Astrocyte of the hippocampus (primary cell): Measurements from ENCODE around the gene COLEC11.
"Not testable (repeated sequence)": the region's sequence is repeated elsewhere in the genome, so short reads cannot be mapped to it uniquely, and the experiment has no call there.

Experiments
- DNase-seq: peaks from one replicate; pipeline ENCODE4 v3.0.0; 2011; ENCODE audit warnings: low read depth, low spot score

COLEC11 gene

GRCh38 chr2:3604991-3605961 lies 10.4 kb downstream of the COLEC11 start:
- peak; percentile 54 for DNase-seq

- DNase-seq = no peak
Measured at GRCh38 chr2:3606028-3606369, 11.1 kb downstream of the COLEC11 start.

DNA sequence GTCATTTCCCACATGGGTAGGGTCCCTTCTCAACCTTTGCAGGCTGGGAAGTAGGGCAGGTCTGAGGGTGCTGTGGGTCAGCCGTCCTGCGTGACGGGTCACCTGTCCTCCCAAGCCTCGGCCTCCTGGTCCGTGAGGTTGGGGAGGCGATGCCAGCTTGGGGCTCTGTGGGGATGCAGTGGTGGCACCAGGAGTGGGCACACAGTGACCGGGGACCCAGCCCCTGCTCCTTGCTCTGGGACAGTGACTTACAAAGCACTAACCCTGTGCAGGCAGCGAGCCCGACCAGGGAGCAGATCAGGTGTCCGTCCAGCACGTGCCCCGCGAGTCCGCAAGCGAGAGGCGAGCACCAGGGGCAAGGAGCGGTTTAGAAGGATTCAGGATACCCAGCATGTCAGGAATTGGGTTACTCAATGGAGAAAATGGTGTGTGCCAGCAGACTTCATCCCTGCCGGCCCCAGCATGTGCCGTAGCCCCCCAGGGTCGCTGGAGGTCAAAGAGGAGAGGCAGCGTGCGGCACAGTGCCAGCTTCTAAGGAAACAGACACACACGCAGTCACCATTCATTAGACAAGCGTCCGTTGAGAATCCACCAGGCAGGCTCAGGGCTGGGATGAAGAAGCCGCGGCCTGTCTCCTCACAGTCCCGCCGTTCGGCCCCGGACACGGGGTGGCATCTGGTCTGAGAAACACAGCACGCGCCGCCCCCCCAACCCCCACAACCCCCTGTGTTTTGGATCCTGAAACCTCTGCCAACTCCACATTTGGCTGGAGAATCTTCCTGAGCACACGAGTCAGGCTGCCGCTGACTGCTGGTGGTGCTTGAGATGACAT lies 11.7 kb downstream of the COLEC11 start:
- no peak for DNase-seq

GRCh38 chr2:3608373-3609278 lies 13.7 kb downstream of the COLEC11 start:
- DNase-seq = no peak

DNA sequence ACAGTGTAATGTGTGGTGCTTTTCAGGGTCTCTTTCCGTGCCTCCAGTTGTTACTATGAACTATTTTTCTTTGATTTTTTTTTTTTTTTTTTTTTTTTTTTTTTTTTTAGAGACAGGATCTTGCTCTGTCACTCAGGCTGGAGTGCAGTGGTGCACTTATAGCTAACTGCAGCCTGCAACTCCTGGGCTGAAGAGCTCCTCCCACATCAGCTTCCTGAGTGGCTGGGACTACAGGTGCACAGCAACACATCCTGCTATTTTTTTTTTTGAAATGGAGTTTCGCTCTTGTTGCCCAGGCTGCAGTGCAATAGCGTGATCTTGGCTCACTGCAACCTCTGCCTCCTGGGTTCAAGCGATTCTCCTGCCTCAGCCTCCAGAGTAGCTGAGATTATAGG lies 14.4 kb downstream of the COLEC11 start:
- DNase-seq = not testable (repeated sequence)

DNA sequence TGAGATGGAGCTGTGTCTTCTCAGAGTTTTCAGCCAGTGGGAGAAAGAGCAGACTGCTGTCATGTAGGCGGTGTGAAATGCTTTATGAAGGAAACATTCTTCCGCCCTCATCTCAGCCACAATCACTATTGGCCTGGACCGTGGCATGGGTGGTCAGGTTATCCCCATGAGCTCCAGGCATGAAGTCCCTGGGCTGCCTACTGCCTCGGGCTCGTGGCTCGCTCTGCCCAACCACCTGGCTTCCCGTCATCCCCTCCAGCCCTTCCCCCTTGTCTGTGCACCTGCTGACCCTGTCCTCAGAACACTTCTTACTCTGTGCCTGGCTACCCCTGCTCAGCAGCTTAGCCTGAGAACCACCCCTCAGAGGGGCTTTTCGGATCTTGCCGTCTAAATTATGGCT lies 15.5 kb downstream of the COLEC11 start:
- no peak for DNase-seq

DNA sequence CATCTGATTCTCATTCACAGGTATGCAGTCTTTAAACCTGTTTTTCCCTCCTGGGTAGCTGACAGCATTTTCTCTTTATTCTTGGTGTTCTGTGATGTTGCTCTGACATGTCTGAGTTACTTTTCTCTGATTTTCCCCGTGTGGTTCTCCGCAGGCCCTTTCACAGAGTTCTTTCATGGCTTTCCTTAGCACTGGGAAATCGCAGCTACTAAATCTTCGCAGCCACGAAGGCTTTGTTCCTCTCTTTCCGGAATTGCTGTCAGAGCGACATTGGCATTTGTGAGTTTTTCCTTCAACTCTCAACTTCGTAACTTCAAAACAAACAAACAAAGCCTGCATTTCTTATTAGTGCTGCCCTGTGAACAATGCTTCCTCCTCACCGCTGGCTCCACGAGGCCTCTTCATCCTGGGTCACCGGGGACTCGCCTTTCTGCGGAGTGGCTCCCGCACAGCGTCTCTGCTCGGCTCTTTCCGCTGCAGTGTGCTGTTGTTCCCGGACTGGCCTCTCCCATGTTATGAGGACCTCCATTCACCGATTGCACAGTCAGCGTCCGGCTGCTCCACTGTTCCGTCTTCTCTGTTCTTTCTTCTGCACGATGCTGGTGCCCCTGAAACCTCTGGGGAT lies 16.1 kb downstream of the COLEC11 start:
- peak; percentile 17 for DNase-seq

GRCh38 chr2:3611589-3611988 lies 16.7 kb downstream of the COLEC11 start:
- DNase-seq = no peak

- no peak for DNase-seq
Measured at GRCh38 chr2:3612639-3613523, 18.0 kb downstream of the COLEC11 start.

DNA sequence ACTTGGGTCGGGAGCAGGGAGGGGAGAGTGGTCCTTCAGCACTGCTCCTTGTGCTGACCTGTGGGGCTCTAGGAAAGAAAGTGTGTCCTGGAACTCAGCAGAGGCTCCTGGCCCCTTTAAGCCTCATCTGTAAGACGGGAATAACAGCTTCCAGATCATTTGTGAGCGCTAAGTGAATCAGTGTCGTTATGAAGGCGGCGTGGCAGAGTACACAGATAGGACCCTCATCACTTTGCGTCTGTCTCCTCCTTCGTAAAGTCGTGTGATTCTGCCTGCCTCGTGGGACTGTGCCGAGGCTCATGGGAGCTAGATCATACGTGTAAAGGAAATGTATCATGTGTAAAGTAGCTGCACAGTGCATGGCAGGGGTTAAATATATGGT lies 18.6 kb downstream of the COLEC11 start:
- DNase-seq = no peak

DNA sequence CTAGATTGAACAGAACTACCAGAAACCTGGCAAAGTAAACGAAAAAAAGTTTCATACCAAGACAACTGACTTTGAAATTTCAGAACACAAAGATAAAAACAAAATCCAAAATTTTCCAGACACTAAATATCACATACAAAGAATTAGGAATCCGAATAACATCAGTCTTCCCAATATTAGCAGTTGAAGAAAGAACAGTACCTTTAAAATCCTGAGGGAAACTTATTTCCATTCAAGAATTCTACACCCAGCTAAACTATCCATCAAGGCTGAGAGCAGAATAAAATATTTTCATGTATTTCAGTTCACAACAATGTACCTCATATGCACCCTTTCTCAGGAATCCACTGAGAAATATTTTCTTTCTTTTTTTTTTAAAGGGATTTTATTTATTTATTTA lies 19.8 kb downstream of the COLEC11 start:
- not testable (repeated sequence) for DNase-seq

DNA sequence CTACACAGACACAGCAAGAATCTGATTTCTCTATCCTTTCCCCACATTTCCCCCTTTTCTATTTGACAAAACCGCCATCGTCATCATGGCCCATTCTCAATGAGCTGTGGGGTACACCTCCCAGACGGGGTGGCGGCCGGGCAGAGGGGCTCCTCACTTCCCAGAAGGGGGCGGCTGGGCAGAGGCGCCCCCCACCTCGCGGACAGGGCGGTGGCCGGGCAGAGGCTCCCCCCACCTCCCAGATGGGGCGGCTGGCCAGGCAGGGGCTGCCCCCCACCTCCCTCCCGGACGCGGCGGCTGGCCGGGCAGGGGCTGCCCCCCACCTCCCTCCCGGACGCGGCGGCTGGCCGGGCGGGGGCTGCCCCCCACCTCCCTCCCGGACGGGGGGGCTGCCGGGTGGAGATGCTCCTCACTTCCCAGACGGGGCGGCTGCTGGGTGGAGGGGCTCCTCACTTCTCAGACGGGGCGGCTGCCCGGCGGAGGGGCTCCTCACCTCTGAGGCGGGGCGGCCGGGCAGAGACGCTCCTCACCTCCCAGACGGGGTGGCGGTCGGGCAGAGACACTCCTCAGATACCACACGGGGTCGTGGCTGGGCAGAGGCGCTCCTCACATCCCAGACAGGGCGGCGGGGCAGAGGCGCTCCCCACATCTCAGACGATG lies 20.8 kb downstream of the COLEC11 start:
- DNase-seq = not testable (repeated sequence)

DNA sequence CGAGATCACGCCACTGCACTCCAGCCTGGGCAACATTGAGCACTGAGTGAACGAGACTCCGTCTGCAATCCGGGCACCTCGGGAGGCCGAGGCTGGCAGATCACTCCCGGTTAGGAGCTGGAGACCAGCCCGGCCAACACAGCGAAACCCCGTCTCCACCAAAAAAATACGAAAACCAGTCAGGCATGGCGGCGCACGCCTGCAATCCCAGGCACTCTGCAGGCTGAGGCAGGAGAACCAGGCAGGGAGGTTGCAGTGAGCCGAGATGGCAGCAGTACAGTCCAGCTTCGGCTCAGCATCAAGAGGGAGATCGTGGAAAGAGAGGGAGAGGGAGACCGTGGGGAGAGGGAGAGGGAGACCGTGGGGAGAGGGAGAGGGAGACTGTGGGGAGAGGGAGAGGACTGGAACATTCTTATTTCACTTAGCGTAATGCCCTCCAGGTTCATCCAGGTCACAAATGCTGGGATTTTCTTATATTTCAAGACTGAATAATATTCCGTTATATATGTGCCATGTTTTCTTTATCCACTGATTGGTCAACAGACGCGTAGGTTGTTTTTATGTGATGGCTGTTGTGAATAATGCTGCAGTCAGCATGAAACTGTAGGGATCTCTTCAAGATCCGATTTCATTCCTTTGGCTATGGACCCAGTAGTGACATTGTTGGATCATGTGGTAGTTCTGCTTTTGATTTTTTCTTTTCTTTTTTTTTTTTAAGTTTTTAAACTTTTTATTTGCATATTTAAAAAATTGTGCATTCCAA lies 21.7 kb downstream of the COLEC11 start:
- DNase-seq = not testable (repeated sequence)

- no peak for DNase-seq
Measured at GRCh38 chr2:3617198-3617890, 22.4 kb downstream of the COLEC11 start.

GRCh38 chr2:3618367-3618766 lies 23.5 kb downstream of the COLEC11 start:
- no peak for DNase-seq

DNA sequence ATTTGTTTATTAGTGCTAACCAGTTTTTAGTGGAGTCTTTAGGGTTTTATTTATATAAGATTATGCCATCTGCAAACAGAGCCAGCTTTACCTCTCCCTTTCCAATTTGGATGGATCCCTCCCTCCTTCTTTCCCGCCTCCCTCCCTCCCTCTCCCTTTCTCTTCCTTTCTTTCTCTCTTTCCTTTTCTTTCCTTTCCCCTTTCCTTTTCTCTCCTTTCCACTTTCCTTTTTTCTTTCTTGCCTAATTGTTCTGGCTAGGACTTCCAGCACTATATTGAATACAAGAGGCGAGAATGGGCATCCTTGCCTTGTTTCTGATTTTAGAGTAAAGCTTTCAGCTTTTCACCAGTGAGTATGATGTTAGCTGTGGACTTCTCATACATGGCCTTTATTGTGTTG lies 24.1 kb downstream of the COLEC11 start:
- no peak for DNase-seq

DNA sequence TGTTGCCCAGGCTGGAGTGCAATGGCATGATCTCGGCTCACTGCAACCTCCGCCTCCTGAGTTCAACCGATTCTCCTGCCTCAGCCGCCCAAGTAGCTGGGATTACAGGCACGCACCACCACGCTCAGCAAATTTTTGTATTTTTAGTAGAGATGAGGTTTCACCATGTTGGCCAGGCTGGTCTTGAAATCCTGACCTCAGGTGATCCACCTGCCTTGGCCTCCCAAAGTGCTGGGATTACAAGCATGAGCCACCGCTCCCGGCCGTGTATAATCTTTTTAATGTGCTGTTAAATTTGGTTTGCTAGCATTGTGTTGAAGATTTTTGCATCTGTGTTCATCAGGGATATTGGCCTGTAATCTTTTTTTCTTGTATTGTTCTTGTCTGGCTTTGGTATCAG lies 24.7 kb downstream of the COLEC11 start:
- DNase-seq = not testable (repeated sequence)

GRCh38 chr2:3620834-3621233 lies 25.9 kb downstream of the COLEC11 start:
- peak; percentile 57 for DNase-seq
